ENCODE measurements around the gene AUNIP.

AUNIP gene

GRCh38 chr1:25858906-25859789 lies at the start of gene AUNIP:
TSS of gene AUNIP (minus strand) at chr1:25859457. CDS start at chr1:25859357, 100 bp downstream.
- peaks cover 13% of the 10 kb centered on the region for H3K36me3 ChIP-seq (ENCODE audit: control insufficient read depth, insufficient read depth, low read length)
- H3K27ac ChIP-seq (ENCODE audit: low read depth, low read length), result peak within 1 kb of the TSS; percentile 79

GRCh38 chr1:25909040-25909439 lies 49.8 kb upstream of the AUNIP start:
- Histone ChIP-seq H3K4me1 (ENCODE audit: control insufficient read depth, insufficient read depth, low read length) (peaks cover 12% of the 10 kb centered on the region), H3K4me3 (ENCODE audit: low read depth, low read length) (no peak overlapping the region), H3K9ac (ENCODE audit: low read length) (no peak overlapping the region), H3K27ac (ENCODE audit: low read depth, low read length) (no peak overlapping the region), H3K36me3 (ENCODE audit: control insufficient read depth, insufficient read depth, low read length) (peaks cover 8% of the 10 kb centered on the region; the same call in 1 of the 2 replicates), H3K27me3 (ENCODE audit: control insufficient read depth, insufficient read depth, low read length) (no peaks in the 10 kb centered on the region), H3K9me3 (ENCODE audit: control insufficient read depth, insufficient read depth, low read depth, low read length) (no peaks in the 10 kb centered on the region)

More at GRCh38 chr1:25858906-25859789, at the start of gene AUNIP:
- H3K4me1 ChIP-seq (ENCODE audit: control insufficient read depth, insufficient read depth, low read length), result peaks cover 8% of the 10 kb centered on the region
- H3K9ac ChIP-seq (ENCODE audit: low read length), result peak within 1 kb of the TSS; percentile 91
- no peaks in the 10 kb centered on the region for H3K9me3 ChIP-seq (ENCODE audit: control insufficient read depth, insufficient read depth, low read depth, low read length)
- no peaks in the 10 kb centered on the region for H3K27me3 ChIP-seq (ENCODE audit: control insufficient read depth, insufficient read depth, low read length)
- H3K4me3 ChIP-seq (ENCODE audit: low read depth, low read length), result peak within 1 kb of the TSS; percentile 92

GRCh38 chr1:25908161-25908560 lies 48.9 kb upstream of the AUNIP start:
- H3K9ac ChIP-seq (ENCODE audit: low read length), result no peak overlapping the region
- H3K27ac ChIP-seq (ENCODE audit: low read depth, low read length), result no peak overlapping the region
- no peaks in the 10 kb centered on the region for H3K9me3 ChIP-seq (ENCODE audit: control insufficient read depth, insufficient read depth, low read depth, low read length)
- H3K27me3 ChIP-seq (ENCODE audit: control insufficient read depth, insufficient read depth, low read length), result no peaks in the 10 kb centered on the region
- H3K4me1 ChIP-seq (ENCODE audit: control insufficient read depth, insufficient read depth, low read length), result peaks cover 12% of the 10 kb centered on the region
- H3K4me3 ChIP-seq (ENCODE audit: low read depth, low read length), result no peak overlapping the region
- peaks cover 17% of the 10 kb centered on the region for H3K36me3 ChIP-seq (ENCODE audit: control insufficient read depth, insufficient read depth, low read length)

- no peak overlapping the region for H3K9ac ChIP-seq (ENCODE audit: low read length)
- peaks cover 12% of the 10 kb centered on the region for H3K4me1 ChIP-seq (ENCODE audit: control insufficient read depth, insufficient read depth, low read length)
- no peak overlapping the region for H3K27ac ChIP-seq (ENCODE audit: low read depth, low read length)
- H3K36me3 ChIP-seq (ENCODE audit: control insufficient read depth, insufficient read depth, low read length), result peaks cover 23% of the 10 kb centered on the region
- no peak overlapping the region for H3K4me3 ChIP-seq (ENCODE audit: low read depth, low read length)
- H3K27me3 ChIP-seq (ENCODE audit: control insufficient read depth, insufficient read depth, low read length), result no peaks in the 10 kb centered on the region
- no peaks in the 10 kb centered on the region for H3K9me3 ChIP-seq (ENCODE audit: control insufficient read depth, insufficient read depth, low read depth, low read length)
These were observed 48.3 kb upstream of the AUNIP start for GRCh38 chr1:25907601-25908000.

GRCh38 chr1:25906644-25907300 lies 47.5 kb upstream of the AUNIP start:
- no peaks in the 10 kb centered on the region for H3K9me3 ChIP-seq (ENCODE audit: control insufficient read depth, insufficient read depth, low read depth, low read length)
- no peaks in the 10 kb centered on the region for H3K27me3 ChIP-seq (ENCODE audit: control insufficient read depth, insufficient read depth, low read length)
- peak overlapping the region; percentile 66 for H3K9ac ChIP-seq (ENCODE audit: low read length)
- H3K36me3 ChIP-seq (ENCODE audit: control insufficient read depth, insufficient read depth, low read length), result peaks cover 31% of the 10 kb centered on the region
- H3K4me3 ChIP-seq (ENCODE audit: low read depth, low read length), result peak overlapping the region; percentile 98
- H3K27ac ChIP-seq (ENCODE audit: low read depth, low read length), result peak overlapping the region; percentile 98; the same call in 1 of the 2 replicates
- peaks cover 12% of the 10 kb centered on the region for H3K4me1 ChIP-seq (ENCODE audit: control insufficient read depth, insufficient read depth, low read length)

GRCh38 chr1:25905680-25906643 lies 46.7 kb upstream of the AUNIP start, which contains the start of gene STMN1:
TSS of gene STMN1 (minus strand) at chr1:25906419. CDS start at chr1:25904676, 1,743 bp downstream.
- peak within 1 kb of the TSS; percentile 95 for H3K9ac ChIP-seq (ENCODE audit: low read length)
- H3K36me3 ChIP-seq (ENCODE audit: control insufficient read depth, insufficient read depth, low read length), result peaks cover 38% of the 10 kb centered on the region
- H3K27me3 ChIP-seq (ENCODE audit: control insufficient read depth, insufficient read depth, low read length), result no peaks in the 10 kb centered on the region
- no peaks in the 10 kb centered on the region for H3K9me3 ChIP-seq (ENCODE audit: control insufficient read depth, insufficient read depth, low read depth, low read length)
- peak within 1 kb of the TSS; percentile 98 for H3K4me3 ChIP-seq (ENCODE audit: low read depth, low read length)
- peaks cover 12% of the 10 kb centered on the region for H3K4me1 ChIP-seq (ENCODE audit: control insufficient read depth, insufficient read depth, low read length)
- H3K27ac ChIP-seq (ENCODE audit: low read depth, low read length), result peak within 1 kb of the TSS; percentile 98

- H3K4me3 ChIP-seq (ENCODE audit: low read depth, low read length), result peak overlapping the region; percentile 98
- no peaks in the 10 kb centered on the region for H3K27me3 ChIP-seq (ENCODE audit: control insufficient read depth, insufficient read depth, low read length)
- peak overlapping the region; percentile 98 for H3K27ac ChIP-seq (ENCODE audit: low read depth, low read length)
- H3K9me3 ChIP-seq (ENCODE audit: control insufficient read depth, insufficient read depth, low read depth, low read length), result no peaks in the 10 kb centered on the region
- peak overlapping the region; percentile 92 for H3K9ac ChIP-seq (ENCODE audit: low read length)
- H3K36me3 ChIP-seq (ENCODE audit: control insufficient read depth, insufficient read depth, low read length), result peaks cover 47% of the 10 kb centered on the region
- peaks cover 12% of the 10 kb centered on the region for H3K4me1 ChIP-seq (ENCODE audit: control insufficient read depth, insufficient read depth, low read length)
These were observed 45.9 kb upstream of the AUNIP start for GRCh38 chr1:25904943-25905679.

- Histone ChIP-seq H3K9ac (ENCODE audit: low read length) (no peak overlapping the region), H3K4me1 (ENCODE audit: control insufficient read depth, insufficient read depth, low read length) (peaks cover 12% of the 10 kb centered on the region), H3K9me3 (ENCODE audit: control insufficient read depth, insufficient read depth, low read depth, low read length) (no peaks in the 10 kb centered on the region), H3K27me3 (ENCODE audit: control insufficient read depth, insufficient read depth, low read length) (no peaks in the 10 kb centered on the region), H3K27ac (ENCODE audit: low read depth, low read length) (no peak overlapping the region), H3K36me3 (ENCODE audit: control insufficient read depth, insufficient read depth, low read length) (peaks cover 58% of the 10 kb centered on the region), H3K4me3 (ENCODE audit: low read depth, low read length) (peak overlapping the region; percentile 98; the same call in 1 of the 2 replicates)
These were observed 44.7 kb upstream of the AUNIP start for GRCh38 chr1:25903986-25904385.

GRCh38 chr1:25902462-25902861 lies 43.2 kb upstream of the AUNIP start:
- no peak overlapping the region for H3K9ac ChIP-seq (ENCODE audit: low read length)
- no peaks in the 10 kb centered on the region for H3K9me3 ChIP-seq (ENCODE audit: control insufficient read depth, insufficient read depth, low read depth, low read length)

GRCh38 chr1:25900219-25900618 lies 41.0 kb upstream of the AUNIP start:
- Histone ChIP-seq H3K27ac (ENCODE audit: low read depth, low read length) (no peak overlapping the region), H3K36me3 (ENCODE audit: control insufficient read depth, insufficient read depth, low read length) (peaks cover 75% of the 10 kb centered on the region), H3K27me3 (ENCODE audit: control insufficient read depth, insufficient read depth, low read length) (no peaks in the 10 kb centered on the region), H3K4me1 (ENCODE audit: control insufficient read depth, insufficient read depth, low read length) (peaks cover 13% of the 10 kb centered on the region; the same call in 1 of the 2 replicates), H3K4me3 (ENCODE audit: low read depth, low read length) (no peak overlapping the region), H3K9ac (ENCODE audit: low read length) (no peak overlapping the region), H3K9me3 (ENCODE audit: control insufficient read depth, insufficient read depth, low read depth, low read length) (no peaks in the 10 kb centered on the region)

More at GRCh38 chr1:25902462-25902861, 43.2 kb upstream of the AUNIP start:
- peaks cover 73% of the 10 kb centered on the region for H3K36me3 ChIP-seq (ENCODE audit: control insufficient read depth, insufficient read depth, low read length)
- no peaks in the 10 kb centered on the region for H3K27me3 ChIP-seq (ENCODE audit: control insufficient read depth, insufficient read depth, low read length)
- no peak overlapping the region for H3K4me3 ChIP-seq (ENCODE audit: low read depth, low read length)
- H3K4me1 ChIP-seq (ENCODE audit: control insufficient read depth, insufficient read depth, low read length), result peaks cover 12% of the 10 kb centered on the region
- no peak overlapping the region for H3K27ac ChIP-seq (ENCODE audit: low read depth, low read length)
